Right renal cortex interstitium (tissue), 3 donors: ENCODE measurements around the gene AQP4. TPM values are rescaled to one million over a fixed set of nuclear protein-coding genes. Genes with fewer than 3 reads are reported as not detected.
A peak's percentile ranks its signal among the peaks of the same experiment; 100 is the strongest.

Experiments used
- DNase-seq, 3 donors: peaks; one replicate each; pipeline ENCODE4 v3.0.0-alpha.2; 2013; ENCODE audit warnings: low read depth in 3 of 3, low spot score in 2 of 3
- polyA plus RNA-seq, 3 donors: library from polyadenylated mRNA; unstranded; fragments of 120-200 nt; gene quantifications; one replicate each; pipeline ENCODE4 v1.2.1, GENCODE V29; 2013; ENCODE audit not compliant: insufficient read length in 3 of 3

The AQP4 gene, protein sequence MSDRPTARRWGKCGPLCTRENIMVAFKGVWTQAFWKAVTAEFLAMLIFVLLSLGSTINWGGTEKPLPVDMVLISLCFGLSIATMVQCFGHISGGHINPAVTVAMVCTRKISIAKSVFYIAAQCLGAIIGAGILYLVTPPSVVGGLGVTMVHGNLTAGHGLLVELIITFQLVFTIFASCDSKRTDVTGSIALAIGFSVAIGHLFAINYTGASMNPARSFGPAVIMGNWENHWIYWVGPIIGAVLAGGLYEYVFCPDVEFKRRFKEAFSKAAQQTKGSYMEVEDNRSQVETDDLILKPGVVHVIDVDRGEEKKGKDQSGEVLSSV
- under 1 TPM; 0.23 to 0.89 (median 0.53) TPM for polyA plus RNA-seq

DNA sequence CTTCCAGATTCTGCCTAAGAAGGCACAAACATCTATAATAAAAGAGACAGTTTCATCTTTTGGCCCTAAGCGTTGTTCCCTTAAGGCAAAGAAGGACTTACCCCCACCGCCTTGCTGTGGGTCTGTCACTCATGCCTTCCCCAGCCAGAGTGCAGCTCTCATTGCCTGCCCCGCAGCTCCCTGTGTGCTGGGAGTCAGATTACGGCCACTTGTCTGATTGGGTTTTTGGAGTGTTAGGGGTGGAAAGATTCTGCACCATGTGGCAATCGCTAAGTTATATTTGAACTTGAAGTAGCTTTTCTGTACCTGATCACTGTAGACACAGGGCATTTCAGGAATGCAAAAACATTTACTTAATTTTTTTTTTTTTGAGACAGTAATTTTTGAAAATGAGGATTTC lies at the start of gene AQP4:
TSS of gene AQP4 (minus strand) at position 151 of the 400 bp plus-strand sequence. CDS start at position 133, 18 bp downstream.
- DNase-seq, result no peak

DNA sequence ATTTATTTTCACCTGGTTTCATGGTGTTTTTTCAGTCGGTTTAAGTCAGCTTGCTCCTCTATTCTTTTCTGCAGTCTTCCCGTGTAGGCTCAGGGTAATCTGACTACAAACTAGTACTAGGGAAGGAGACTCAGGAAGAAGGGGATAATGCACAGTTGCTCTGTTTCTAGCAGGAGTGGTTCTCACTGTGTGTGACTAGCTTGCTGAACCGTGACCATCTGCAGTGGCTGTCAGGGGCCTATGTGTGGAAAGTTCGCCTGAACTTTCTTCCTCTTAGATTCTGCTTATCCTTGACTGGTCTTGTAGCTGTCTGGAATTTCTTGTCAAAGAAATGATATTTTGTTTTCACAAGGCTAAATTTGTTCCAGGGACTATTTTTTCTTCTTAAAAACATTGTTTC lies 46.3 kb upstream of the AQP4 start:
- peak in 1 of 3 donors; percentile 26 for DNase-seq

DNA sequence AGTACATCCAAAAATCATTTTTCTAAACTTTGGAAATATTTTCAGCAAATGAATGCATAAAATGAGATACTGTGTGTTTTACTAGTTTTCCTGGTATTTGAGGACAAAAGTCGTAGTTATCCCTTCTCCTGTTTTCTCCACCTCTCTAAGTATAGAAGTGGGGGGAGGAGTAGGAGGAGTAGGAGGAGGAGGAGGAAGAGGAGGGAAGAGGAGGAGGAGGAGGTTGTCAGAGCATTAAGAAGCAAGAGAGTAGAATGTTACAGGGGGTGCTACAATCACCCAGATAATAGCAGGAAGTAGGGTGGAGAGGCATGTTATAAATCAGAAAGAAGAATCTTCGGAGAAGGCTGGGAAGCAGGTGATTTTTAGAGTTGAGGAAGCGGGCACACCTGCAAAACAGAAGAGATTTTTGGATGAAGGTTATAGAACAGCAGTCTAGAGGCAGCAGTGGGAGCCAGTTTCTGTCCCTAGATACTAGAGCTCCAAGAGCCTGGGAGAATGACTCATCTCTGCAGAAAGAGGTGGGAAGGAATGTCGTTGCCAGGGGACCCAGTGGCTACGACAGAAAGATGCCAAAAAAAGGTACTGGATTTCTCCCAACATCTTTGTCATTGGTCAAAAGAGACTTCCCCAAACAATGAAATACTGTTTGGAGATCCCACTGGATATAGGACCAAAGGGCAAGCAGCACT lies 44.2 kb upstream of the AQP4 start:
- no peak for DNase-seq

DNA sequence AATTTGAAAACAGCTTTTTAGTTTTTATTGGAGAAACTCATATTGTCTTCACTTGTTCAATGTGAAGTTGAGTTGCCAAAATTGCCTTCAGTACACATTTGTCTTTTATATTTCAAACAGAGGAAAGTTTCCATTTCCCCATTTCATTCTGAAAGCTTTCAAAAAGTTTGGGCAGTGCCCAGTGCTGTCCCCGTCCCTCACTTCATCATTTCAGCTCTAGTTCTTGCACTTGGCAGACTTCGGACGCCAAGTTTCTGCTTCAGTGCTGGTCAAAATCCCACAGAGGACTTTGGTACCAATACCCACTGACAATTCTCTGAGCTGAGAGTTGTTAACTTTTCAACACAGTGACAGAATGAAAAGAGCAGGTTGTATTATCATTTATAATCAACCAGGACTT lies 43.4 kb upstream of the AQP4 start:
- no peak for DNase-seq

DNA sequence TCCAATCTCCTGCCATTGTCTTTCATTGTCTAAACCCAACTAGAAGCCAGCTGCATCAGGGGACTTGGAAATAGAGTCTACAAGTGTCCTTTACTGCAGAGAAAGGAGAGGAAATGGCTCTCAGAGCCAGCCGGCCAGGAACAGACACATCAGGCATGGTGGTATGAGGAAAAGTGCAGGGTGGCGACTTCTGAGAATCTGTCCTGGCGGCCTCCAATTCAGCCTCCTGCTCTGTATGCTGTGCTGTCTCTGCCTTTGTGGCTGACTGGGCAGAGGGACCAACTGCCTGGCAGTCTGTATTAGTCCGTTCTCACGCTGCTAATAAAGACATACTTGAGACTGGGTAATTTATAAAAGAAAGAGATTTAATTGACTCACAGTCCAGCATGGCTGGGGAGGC lies 36.8 kb upstream of the AQP4 start:
- DNase-seq, result no peak

DNA sequence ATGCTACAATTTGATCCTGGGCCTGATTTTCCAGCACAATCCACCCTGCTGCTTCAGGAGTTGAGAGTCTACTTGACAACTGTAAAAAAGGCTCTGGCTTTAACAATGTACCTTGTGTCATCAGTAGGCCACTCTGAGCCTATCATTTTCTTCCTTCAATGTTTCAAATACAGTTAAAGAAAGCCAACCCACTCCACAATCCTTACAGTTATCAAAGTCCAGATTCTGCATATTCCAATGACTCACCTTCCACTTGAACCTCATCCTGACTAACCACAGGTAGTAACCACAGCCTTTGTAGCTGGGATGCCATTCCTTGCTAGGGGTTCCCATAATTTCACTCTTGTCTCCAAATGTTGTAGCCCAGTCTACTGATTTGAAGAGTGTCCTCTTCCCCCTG lies 35.5 kb upstream of the AQP4 start:
- no peak for DNase-seq

DNA sequence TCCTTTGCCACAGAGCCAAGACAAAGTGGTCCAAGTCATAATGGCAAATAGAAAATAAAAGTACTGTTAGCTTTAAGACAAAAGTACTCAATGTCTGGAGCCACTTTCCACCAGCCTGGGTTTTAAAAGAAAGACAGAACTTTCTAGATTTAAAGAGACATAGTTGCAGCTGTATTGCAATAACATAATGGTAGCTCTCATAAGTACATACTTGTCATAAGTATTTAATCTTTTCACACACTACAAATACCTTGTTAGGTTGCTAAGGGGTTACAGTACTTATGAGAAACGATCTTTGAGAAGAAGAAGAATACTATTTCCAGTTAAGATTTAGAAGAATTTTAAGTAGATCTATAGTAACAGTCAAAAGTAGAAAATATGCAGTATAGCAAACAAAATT lies 28.9 kb upstream of the AQP4 start:
- no peak for DNase-seq

DNA sequence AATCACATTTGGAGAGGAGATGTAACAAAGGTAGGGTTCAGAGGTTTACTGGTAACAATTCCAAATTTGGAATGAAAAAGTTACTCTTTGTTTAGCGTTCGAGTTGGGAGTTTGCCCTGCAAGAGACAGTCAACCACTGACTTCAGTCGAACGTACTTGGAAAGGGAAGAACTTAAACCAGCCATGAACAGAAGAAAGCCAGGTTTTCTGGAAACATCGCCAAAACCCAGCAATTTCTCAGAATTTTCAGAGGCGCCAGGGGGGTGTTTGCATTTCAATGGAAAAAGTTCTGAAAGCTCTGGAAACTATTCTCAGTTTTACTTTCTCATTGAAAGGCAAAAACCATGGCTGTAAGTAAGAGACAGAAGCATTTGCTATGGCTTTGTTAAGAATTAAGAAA lies 28.5 kb upstream of the AQP4 start:
- no peak for DNase-seq

DNA sequence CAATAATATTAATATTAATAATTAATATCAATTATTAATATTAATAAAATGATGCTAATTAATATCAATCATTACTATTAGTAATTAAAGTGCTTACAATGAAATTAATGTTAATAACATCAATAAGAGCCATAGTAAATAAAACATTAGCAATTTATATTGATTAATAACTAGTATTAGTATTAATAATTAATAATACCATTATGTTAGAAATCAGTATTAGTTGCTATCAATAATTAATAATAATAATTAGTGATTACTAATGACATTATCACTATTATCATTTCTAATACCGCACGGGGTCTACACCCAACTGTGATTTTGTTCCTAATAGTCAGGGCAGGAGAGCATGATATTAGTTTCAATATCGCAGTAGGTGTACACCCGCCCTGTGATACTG lies 22.8 kb upstream of the AQP4 start:
- no peak for DNase-seq

DNA sequence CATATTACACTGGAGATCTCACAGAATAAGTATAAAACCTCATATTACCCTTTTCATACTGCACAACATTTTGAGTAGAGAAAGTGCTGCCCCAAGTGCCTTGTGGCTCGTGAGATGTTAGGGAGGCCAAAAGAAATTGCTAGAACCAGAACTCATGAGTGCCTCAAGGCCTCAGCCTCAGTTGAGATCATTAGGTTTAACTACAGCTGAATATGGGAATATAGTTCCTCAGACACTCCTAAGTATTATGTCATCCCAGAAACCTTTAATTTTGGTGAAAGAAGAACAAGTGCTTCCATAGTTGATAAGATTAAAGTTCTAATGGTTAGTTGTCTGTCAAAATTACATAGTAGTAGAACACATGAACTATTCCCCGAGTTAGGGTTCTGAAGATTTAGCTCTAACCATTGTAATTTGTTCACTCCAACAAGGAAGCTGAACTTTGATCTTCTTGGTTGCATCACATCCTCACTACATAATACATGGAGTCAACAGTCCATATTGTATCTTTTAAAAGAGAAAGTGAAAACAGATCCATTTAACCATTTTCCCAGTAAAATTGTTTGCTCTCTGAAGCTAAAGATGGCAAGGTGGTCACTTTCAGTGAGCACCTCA lies 9.6 kb upstream of the AQP4 start:
- no peak for DNase-seq

DNA sequence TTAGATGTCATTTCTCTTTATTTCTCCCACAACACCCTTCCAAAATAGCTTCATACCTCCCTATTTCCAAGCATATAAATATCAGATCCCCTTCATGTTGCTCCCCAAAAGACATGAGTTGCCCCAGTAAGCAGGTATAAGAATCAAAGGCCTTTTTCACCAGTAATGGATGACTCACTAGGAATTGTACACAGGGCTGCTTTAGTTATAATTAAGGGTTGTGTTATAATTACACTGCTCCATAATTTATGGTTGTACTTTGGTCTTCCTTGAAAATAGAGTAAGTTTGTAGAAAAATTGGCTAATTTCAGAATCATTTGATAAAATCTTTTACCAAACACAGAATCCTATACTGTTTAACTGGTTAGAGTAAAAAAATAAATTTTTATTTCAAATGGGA lies 8.8 kb upstream of the AQP4 start:
- DNase-seq, result no peak

DNA sequence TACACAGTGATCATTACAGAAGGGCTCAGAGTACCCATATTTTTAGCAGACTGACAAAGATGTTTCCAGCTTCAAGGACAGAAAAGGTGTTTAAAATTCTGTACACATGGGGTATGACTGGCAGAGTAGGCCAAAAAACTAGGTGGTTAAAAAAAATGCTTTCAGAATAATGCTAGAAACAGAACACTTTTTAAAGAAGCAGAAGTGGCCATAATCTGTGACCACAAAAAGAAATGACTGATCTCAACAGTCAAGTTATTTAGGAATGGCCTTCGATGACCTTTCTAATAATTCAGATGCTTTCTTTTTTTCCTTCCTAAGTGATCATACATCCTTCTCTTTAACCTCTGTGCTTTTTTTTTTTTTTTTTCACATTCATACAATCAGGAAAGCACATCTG lies 4.1 kb upstream of the AQP4 start:
- no peak for DNase-seq

DNA sequence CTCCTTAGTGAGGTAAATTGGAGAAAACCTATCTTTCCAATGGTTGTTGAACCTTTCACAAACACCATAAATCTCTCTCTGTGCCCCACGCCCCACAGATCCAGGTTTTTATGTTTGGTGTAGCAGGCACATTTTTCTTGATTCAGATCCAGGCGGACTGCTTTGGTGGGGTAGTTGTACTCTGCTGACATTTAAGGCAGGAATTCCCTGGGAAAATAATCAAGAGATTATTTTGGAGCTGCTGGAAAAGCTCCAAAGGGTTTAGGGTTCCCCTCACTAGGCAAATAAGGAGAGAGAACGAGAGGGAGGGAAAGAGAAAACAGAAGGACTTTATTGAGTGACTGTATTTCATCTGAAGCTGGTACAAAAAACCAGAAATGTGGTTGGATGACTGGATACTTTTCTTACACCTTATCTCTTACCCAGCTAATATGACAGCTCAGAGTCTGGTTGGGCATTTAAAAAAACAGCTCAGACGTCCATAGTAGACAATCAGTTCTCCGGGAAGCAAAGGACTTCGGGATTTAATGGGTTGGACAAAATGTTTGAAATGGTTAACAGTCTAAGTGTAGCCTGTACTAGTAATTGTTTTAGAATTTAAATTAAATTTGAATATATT lies 3.6 kb upstream of the AQP4 start:
- DNase-seq, result peak in 2 of 3 donors; percentile 23 to 50

DNA sequence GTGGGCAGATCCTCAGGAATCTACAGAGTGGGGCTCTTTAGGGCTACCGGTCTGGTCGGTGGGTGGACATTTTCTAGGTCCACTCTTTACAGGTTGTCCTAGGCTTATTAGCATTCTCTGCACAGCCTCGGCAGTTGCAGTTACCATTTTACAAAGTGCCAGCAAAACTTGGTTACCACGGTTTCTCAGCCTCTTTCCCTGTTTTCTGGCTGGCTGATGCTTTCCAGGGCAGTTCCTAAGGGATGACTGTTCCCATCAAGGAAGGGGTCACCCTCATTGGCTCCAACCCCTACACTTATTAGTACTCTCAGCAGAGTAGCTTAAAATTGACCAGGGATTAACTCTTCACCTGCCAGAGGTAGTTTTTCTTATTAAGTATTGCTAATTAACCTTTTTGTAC lies 2.0 kb upstream of the AQP4 start:
- DNase-seq, result no peak

DNA sequence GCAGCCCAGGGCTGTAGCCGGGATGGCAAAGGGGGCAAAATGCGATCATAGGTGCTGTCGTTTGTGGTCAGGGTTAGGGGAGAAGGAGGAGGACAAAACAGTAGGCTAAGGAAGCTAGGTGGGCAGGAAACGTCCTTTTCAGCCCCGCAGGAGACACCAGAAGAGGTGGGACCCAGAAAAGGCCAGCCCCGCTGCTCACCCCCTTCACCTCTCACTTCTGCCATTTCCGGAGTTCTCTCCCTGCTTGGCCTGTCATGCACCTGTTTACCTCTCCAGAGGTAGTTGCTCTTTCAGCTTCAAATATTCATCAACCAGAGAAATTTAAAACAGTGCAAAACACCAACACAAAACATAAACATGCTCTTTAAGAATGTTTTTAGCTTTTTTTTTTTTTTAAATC lies 849 bp downstream of the AQP4 start:
- no peak for DNase-seq

DNA sequence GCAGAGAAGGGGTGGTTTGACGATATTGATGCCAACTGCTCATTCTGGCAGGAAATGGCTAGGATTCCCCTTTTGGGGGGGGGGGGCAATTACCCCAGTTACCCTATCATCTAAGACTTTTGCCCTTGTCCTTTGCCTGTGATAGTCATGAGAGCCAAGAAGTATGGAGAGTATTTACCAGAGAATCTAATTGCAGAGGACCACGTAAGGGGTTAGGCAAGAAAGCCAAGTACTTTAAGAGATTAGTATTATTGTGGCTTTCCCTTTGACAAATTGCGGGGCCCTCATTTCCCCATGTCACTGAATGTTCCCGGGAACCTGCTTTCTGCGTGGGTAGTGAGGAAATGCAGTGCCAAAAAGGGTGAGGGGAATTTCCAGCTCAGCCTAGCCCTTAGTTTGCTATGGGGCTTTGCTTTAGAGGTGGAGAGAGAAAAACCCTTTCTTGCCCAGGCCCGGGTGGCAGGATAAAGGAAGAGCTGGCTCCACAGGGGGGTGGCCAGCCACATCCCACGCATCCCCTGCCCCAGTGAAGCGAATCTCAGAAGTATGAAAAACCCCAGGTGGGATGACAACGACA lies 1.5 kb downstream of the AQP4 start:
- DNase-seq, result no peak

DNA sequence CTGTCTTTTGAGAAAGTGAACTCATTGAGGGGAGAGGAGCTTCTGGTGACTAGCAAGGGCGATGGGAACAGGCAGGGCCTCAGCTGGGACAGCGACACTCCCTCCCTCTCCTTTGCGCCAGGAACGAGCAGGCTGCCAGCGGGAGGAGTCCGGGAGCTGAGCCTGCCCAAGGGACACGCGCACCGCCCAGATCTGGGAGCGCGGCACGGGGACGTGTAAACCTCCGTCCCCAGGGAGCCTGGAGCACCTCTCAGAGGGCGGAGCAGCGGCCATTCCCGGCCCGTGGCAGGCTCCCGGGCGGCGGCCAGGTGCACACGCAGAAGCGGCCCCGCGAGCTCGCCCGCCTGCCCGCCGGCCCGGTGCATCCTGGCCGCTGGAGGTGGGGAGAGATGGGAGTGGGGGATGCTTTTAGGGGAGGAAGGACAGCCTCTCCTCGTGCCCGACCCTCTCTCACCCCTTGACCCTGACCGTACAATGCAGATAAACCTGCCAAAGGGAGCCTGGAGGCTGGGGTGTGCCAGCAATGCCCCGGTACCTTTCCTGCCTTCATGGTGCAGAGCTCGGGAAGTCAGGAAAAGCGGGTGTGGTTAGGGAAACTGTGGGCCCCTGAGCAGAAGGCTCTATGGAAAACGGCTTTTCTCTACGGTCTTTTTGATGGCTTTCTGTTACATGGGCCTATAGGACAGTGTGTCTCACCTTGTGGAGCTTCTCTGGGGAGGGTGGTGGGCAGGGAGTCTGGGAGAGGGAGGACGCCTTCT lies 2.2 kb downstream of the AQP4 start:
- DNase-seq, result no peak

DNA sequence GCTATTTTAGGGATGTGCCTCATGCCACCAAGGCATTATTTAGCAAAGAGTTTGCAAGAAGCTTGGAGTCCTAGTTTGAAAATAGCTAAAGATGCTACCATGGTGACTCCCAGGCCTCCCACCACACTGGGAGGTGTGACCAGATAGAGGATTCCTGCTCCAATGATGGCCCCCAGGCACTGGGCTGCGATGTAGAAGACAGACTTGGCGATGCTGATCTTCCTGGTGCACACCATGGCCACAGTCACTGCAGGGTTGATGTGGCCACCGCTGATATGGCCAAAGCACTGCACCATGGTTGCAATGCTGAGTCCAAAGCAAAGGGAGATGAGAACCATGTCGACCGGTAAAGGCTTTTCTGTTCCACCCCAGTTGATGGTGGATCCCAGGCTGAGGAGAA lies 3.4 kb downstream of the AQP4 start:
- DNase-seq, result no peak

DNA sequence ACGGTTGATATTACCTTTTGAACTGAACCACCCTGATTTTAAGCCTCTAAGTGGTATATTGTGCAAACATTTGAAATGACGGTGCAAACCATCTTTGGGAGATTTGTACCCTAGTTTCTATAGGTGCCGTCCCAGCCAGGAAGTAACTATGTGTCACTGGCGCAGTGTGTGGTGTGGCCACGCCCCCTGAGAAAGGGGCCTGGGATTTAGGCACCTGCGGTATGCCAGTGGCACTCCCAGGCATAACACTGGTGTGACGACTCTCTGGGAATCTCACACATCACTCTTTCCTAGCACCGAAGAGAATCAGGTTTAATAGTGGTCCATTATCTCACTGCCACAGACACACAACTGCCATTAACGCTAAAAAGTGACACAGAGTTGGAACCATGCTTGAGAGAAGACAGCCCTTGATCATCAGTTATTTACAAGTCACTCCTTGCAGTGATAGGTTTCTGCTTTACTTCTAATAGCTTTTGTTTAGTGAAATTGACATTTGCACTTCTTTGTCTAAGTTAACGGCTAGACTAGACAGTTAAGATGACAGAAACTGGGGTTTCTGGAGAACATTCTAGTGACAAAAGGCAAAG lies 11.1 kb downstream of the AQP4 start:
- no peak for DNase-seq

DNA sequence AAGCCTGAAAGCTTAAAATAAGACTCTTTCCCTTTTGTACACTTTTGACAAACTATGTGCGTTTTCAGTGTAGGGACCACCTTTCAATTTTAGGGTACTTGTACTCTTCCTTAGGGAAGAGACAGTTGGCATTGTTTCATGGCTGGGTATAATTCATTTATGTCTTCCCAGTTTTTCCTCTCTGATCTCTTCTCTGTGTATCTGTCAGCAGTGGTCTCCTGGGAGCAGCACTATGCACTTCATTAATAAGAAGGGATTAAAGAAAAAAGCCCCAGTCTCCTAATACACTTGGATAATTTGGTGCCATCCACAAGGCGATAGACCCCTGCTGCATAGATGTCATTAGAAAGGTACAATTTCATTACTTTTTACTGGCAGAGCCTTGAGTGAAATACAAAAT lies 12.1 kb downstream of the AQP4 start:
- DNase-seq, result no peak
